IMR-90 (cell line): ENCODE results near the gene SIM1. TPM values are rescaled to one million over a fixed set of nuclear protein-coding genes. Genes with fewer than 3 reads are reported as not detected.

Experiments used
- ATAC-seq: fragments of 200-7000 bp; cut with Tn5 transposase; 2 replicates; pipeline ENCODE4 v1.9.1; 2020; ENCODE audit warnings: low read depth, mild to moderate bottlenecking, moderate library complexity
- BruUV-seq: library from RNA; stranded (reverse); fragments of 400-500 nt; replicated peaks from 2 replicates; lab custom pipeline; 2021; lab: Mats Ljungman, UMichigan
- CTCF ChIA-PET: fragments of 300-600 bp; formaldehyde crosslinking; extraction: SDS; loops from one replicate; lab custom pipeline; 2021; ENCODE audit warnings: antibody characterized with exemption; lab: Yijun Ruan, JAX
- POLR2A ChIA-PET: fragments of 300-600 bp; sonication (Branson Sonifier 250); formaldehyde crosslinking; loops from one replicate; lab custom pipeline; 2022; ENCODE audit warnings: antibody characterized with exemption; ENCODE audit not compliant: unreplicated experiment; lab: Charles Lee
- DNase-seq: peaks from one replicate; pipeline ENCODE4 v3.0.0; 2013
- H2AFZ ChIP-seq: replicated peaks from 2 replicates; pipeline ENCODE3; 2013; ENCODE audit warnings: low read length, mild to moderate bottlenecking; ENCODE audit not compliant: poor library complexity
- H2AK5ac ChIP-seq: 2 replicates; pipeline ENCODE4 v1.6.1; 2013; ENCODE audit warnings: low read depth, low read length, inconsistent platforms
- H2AK9ac ChIP-seq: replicated peaks from 2 replicates; pipeline ENCODE3; 2013; ENCODE audit warnings: mild to moderate bottlenecking, low read depth, low read length, moderate library complexity; ENCODE audit not compliant: poor library complexity
- H2BK120ac ChIP-seq: 2 replicates; pipeline ENCODE4 v1.6.1; 2013; ENCODE audit warnings: low read depth, low read length, inconsistent platforms
- H2BK15ac ChIP-seq: 3 replicates; pipeline ENCODE4 v1.6.1; 2013; ENCODE audit warnings: low read depth, low read length, inconsistent platforms
- H2BK20ac ChIP-seq: 2 replicates; pipeline ENCODE4 v1.6.1; 2013; ENCODE audit warnings: low read depth, mild to moderate bottlenecking, inconsistent platforms, low read length, moderate library complexity
- H2BK5ac ChIP-seq: 2 replicates; pipeline ENCODE4 v1.6.1; 2013; ENCODE audit warnings: mild to moderate bottlenecking, low read depth, low read length, inconsistent platforms; ENCODE audit not compliant: poor library complexity, severe bottlenecking
- H3K14ac ChIP-seq: replicated peaks from 2 replicates; pipeline ENCODE4 v1.6.1; 2013; ENCODE audit warnings: low read depth, low read length, inconsistent platforms
- H3K18ac ChIP-seq: 2 replicates; pipeline ENCODE4 v1.6.1; 2013; ENCODE audit warnings: low read depth, low read length, control low read depth
- H3K23ac ChIP-seq: 2 replicates; pipeline ENCODE4 v1.6.1; 2013; ENCODE audit warnings: low read depth, low read length, inconsistent platforms
- H3K27ac ChIP-seq: 2 replicates; pipeline ENCODE4 v1.5.1; 2013; ENCODE audit warnings: mild to moderate bottlenecking, control low read depth, low read length; ENCODE audit not compliant: insufficient read depth
- H3K27me3 ChIP-seq: 2 replicates; pipeline ENCODE4 v1.6.1; 2013; ENCODE audit warnings: low read length; ENCODE audit not compliant: control insufficient read depth, insufficient read depth
- H3K36me3 ChIP-seq: 2 replicates; pipeline ENCODE4 v1.6.1; 2013; ENCODE audit warnings: low read length, mixed read lengths; ENCODE audit not compliant: control insufficient read depth, insufficient read depth
- H3K4ac ChIP-seq: 2 replicates; pipeline ENCODE4 v1.6.1; 2013; ENCODE audit warnings: low read depth, low read length, inconsistent platforms
- H3K4me1 ChIP-seq: 2 replicates; pipeline ENCODE4 v1.6.1; 2013; ENCODE audit warnings: low read length, mixed read lengths; ENCODE audit not compliant: control insufficient read depth, insufficient read depth
- H3K4me2 ChIP-seq: 2 replicates; pipeline ENCODE4 v1.6.1; 2013; ENCODE audit warnings: low read depth, mild to moderate bottlenecking, control low read depth, low read length, moderate library complexity
- H3K4me3 ChIP-seq: 2 replicates; pipeline ENCODE4 v1.5.1; 2013; ENCODE audit warnings: low read depth, mild to moderate bottlenecking, control low read depth, low read length, moderate library complexity; ENCODE audit not compliant: insufficient read depth
- H3K56ac ChIP-seq: 2 replicates; pipeline ENCODE4 v1.6.1; 2013; ENCODE audit warnings: low read length, inconsistent platforms; ENCODE audit not compliant: insufficient read depth; ENCODE audit errors: extremely low read depth
- H3K79me1 ChIP-seq, 2 experiments: 2 replicates each; pipeline ENCODE4 v1.6.1; 2013; ENCODE audit warnings: low read length in 2 of 2, inconsistent platforms in 1 of 2, low read depth in 1 of 2
- H3K9ac ChIP-seq: 2 replicates; pipeline ENCODE4 v1.6.1; 2013; ENCODE audit warnings: low read depth, low read length, control low read depth
- H3K9me1 ChIP-seq: 2 replicates; pipeline ENCODE4 v1.6.1; 2013; ENCODE audit warnings: low read length, inconsistent platforms; ENCODE audit not compliant: insufficient read depth
- H3K9me3 ChIP-seq: 2 replicates; pipeline ENCODE4 v1.6.1; 2013; ENCODE audit warnings: low read length; ENCODE audit not compliant: control insufficient read depth, insufficient read depth
- H4K20me1 ChIP-seq: 2 replicates; pipeline ENCODE4 v1.6.1; 2013; ENCODE audit warnings: low read length, inconsistent platforms; ENCODE audit not compliant: insufficient read depth
- H4K5ac ChIP-seq: 2 replicates; pipeline ENCODE4 v1.6.1; 2013; ENCODE audit warnings: mild to moderate bottlenecking, low read depth, low read length, control low read depth
- H4K8ac ChIP-seq, 2 experiments: 2 replicates each; pipeline ENCODE4 v1.6.1; 2013; ENCODE audit warnings: low read depth in 2 of 2, low read length in 2 of 2, control low read depth in 1 of 2, inconsistent platforms in 1 of 2
- H4K91ac ChIP-seq: 2 replicates; pipeline ENCODE4 v1.6.1; 2013; ENCODE audit warnings: low read depth, low read length, inconsistent platforms; ENCODE audit not compliant: insufficient read depth
- BHLHE40 ChIP-seq: fragments of 150-350 bp; IDR thresholded peaks from 2 replicates; pipeline ENCODE4 v1.6.1; 2016; ENCODE audit warnings: mild to moderate bottlenecking, low read depth, low read length
- MAZ ChIP-seq: IDR thresholded peaks from 2 replicates; pipeline ENCODE4 v1.6.1; 2012; ENCODE audit warnings: low read depth, mild to moderate bottlenecking, low read length, improper control_type of control experiment, moderate library complexity, borderline replicate concordance
- USF2 ChIP-seq: fragments of 150-350 bp; IDR thresholded peaks from 2 replicates; pipeline ENCODE4 v1.6.1; 2017; ENCODE audit warnings: mild to moderate bottlenecking, antibody characterized with exemption, low read length, low read depth
- WGBS, 2 experiments: methylation state at CpG; one replicate each; pipeline versions ENCODE4 v1.1.5 to v1.1.7; 2013; ENCODE audit warnings: missing lambda C conversion rate in 2 of 2; ENCODE audit not compliant: insufficient read length in 1 of 2; ENCODE audit errors: extremely low coverage in 2 of 2; 5-methylcytosine and 5-hydroxymethylcytosine counted together
- dilution Hi-C: fragments of 300-500 bp; cut with HindIII; formaldehyde crosslinking; loops from one replicate; pipeline ENCODE4 v1.14.3; 2018; ENCODE audit warnings: low sequenced_read_pairs; ENCODE audit not compliant: unreplicated experiment
- in situ Hi-C: fragments of 300-500 bp; cut with MboI; formaldehyde crosslinking; loops from 3 replicates; pipeline ENCODE4 v1.14.3; 2019; ENCODE audit warnings: low sequenced_read_pairs, inconsistent platforms, mixed read lengths
- intact Hi-C: fragments of 100-400 bp; cut with micrococcal nuclease; formaldehyde crosslinking; loops from 2 replicates; pipeline ENCODE4 v1.10.0; 2022
- polyA plus RNA-seq, 3 experiments: library from polyadenylated mRNA; depleted of rRNA; stranded (reverse); fragments of >200 nt; gene quantifications; 2 replicates each; pipeline ENCODE4 v1.2.3, GENCODE V29; 2012; ENCODE audit warnings: low replicate concordance in 1 of 3
- total RNA-seq: library from RNA; depleted of rRNA; stranded (reverse); fragments of >200 nt; gene quantifications from 2 replicates; pipeline ENCODE4 v1.2.3, GENCODE V29; 2012

The SIM1 gene
- total and polyA plus RNA-seq, 2 of the 4 experiments (the other 2 are of a cell fraction): not detected

GRCh38 chr6:100382767-100383195 is 81.9 kb downstream of the SIM1 start:
- TF ChIP-seq MAZ: no peak
- TF ChIP-seq USF2: no peak
- TF ChIP-seq BHLHE40: no peak
- no peaks in the 10 kb centered on the region for H3K27me3 ChIP-seq
- no peak overlapping the region for H4K5ac ChIP-seq
- H2BK15ac ChIP-seq: no peak overlapping the region
- H3K4me2 ChIP-seq: no peak overlapping the region
- no peak overlapping the region for H4K8ac ChIP-seq
- no peak overlapping the region for H2AK9ac ChIP-seq
- H3K4ac ChIP-seq: no peak overlapping the region
- no peak overlapping the region for H2AK5ac ChIP-seq
- ChIA-PET CTCF (no interaction called here), POLR2A (no interaction called here)
- 88% methylated on average over 1 of the region's 5 CpGs; no CpG with 5 or more reads in 1 of the 2 experiments for WGBS, 2 experiments
- H3K36me3 ChIP-seq: no peaks in the 10 kb centered on the region
- no peak overlapping the region for H3K14ac ChIP-seq
- no peaks in the 10 kb centered on the region for H3K9me3 ChIP-seq
- BruUV-seq: no TSS peak
- H2BK120ac ChIP-seq: no peak overlapping the region
- intact Hi-C loops: no loop called here
- in situ Hi-C loops: no loop called here
- H3K56ac ChIP-seq: no peak overlapping the region
- dilution Hi-C loops: no loop called here
- no peak overlapping the region for H3K27ac ChIP-seq
- no peaks in the 10 kb centered on the region for H4K20me1 ChIP-seq
- H2BK5ac ChIP-seq: no peak overlapping the region
- DNase-seq: no peak
- no peak overlapping the region for H3K23ac ChIP-seq
- H4K91ac ChIP-seq: no peak overlapping the region
- no peak overlapping the region for H3K4me3 ChIP-seq
- no peaks in the 10 kb centered on the region for H3K9me1 ChIP-seq
- no peak overlapping the region for H2AFZ ChIP-seq
- H3K9ac ChIP-seq: no peak overlapping the region
- no peak for ATAC-seq
- no peak overlapping the region for H3K18ac ChIP-seq
- H3K4me1 ChIP-seq: no peaks in the 10 kb centered on the region
- no peak overlapping the region for H2BK20ac ChIP-seq
- no peaks in the 10 kb centered on the region for H3K79me1 ChIP-seq
